Anterior cingulate cortex (tissue), 58 donors: ENCODE data around the gene ZNF430.
"Not testable (repeated sequence)": the region's sequence is repeated elsewhere in the genome, so short reads cannot be mapped to it uniquely, and the experiment has no call there.

Experiments
- DNase-seq, 58 donors: peaks; one replicate each; lab custom pipeline; 2025; lab: John Stamatoyannopoulos, UW

The ZNF430 gene

DNA sequence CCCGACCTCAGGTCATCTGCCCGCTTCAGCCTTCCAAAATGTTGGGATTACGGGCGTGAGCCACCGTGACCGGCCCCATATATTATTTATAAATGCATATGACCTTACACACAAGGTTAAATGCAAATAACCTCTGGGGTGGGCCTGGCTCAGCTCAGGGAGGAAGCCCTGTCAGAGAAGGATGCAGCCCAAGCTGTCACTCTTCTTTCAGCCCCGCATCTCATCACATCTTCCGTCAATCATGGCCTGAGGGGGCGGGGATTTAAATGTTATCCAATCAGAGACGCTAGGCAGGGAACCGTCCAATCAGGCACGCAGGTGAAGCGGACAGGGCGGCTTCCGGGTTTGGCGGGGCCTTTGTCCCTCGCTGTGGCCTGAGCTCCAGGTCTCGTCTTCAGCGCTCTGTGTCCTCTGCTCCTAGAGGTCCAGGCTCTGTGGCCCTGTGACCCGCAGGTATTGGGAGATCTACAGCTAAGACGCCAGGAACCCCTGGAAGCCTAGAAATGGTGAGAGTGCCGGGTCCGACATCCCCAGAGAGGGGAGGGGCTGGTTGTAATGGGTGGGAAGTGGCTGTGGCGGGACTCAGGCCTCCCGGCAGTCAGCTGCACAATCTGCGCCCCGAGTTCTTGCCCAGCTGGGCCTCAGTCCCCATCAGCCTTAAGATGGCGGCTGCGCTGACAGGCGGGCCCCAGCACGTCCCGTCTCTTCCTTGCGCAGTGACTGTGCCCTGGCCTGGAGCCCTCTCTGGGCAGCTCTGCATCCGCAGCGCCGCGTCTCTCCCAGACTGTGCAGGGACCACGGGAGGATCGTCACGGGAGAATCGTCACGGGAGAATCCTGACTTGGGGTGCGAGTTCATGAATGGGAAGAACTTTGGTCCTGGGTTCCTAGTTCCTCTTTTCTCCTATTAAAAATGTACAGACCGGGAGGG lies at the start of gene ZNF430:
ZNF430 (plus strand) TSS at position 360 of the 930 bp plus-strand sequence; CDS start at position 504, 144 bp downstream.
- peak; percentile 46 to 97 (median 91) for DNase-seq

DNA sequence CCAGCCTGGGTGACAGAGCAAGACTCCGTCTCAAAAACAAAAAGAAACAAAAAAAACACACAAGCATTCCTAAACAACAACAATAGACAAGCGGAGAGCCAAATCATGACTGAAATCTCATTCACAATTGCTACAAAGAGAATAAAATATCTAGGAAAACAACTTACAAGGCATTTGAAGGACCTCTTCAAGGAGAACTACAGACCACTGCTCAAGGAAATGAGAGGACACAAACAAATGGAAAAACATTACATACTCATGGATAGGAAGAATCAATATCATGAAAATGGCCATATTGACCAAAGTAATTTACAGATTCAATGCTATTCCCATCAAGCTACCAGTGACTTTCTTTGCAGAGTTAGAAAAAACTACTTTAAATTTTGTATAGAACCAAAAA lies 27.7 kb upstream of the ZNF430 start:
- not testable (repeated sequence) for DNase-seq

DNA sequence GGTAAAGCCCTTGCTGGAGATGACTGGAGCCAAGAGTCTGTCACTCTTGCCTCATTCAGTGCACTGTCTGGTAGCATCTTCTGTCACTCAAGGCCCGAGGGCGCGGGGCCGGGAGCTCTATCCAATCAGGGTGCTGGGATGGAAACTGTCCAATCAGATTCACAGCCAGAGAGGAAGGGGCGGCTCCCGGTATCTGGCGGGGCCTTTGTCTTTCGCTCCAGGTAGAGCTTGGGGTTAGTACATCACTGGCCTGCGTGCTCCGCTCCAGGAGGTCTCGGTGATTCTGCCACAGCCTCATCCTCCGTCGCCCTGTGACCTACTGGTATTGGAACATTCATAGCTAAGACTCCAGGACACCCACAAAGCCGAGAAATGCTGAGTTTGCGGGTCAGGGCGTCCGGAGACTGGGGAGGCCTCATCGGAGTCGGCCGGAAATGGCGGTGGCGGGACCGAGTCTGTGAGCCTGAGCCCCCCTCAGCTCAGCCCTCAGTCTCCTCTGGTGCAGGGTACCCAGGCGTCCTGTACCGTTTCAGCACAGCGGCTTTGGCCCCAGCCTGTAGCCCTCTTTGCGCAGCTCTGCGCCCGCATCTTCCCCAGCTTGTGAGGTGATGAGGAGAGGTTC lies 20.6 kb upstream of the ZNF430 start:
- peak; percentile 39 to 95 (median 87) for DNase-seq

DNA sequence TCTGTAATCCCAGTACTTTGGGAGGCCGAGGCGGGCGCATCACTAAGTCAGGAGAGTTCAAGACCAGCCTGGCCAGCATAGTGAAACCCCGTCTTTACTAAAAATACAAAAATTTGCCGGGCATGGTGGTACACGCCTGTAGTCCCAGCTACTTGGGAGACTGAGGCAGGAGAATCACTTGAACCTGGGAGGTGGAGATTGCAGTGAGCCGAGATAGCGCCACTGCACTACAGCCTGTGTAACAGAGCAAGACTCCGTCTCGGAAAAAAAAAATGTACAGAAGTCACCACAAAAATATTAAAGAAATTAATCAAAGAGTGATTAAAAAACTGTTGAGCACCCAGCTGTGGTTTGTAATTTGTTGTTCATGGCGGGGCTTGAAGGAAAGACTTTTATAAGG lies 781 bp downstream of the ZNF430 start:
- DNase-seq = peak in 1 of 58 donors; percentile 16

- DNase-seq = no peak
These were observed 2.5 kb downstream of the ZNF430 start for GRCh38 chr19:21022996-21023395.

- no peak for DNase-seq
These were observed 3.4 kb downstream of the ZNF430 start for GRCh38 chr19:21023901-21024300.

- DNase-seq = no peak
These were observed 8.5 kb downstream of the ZNF430 start for GRCh38 chr19:21028969-21029268.

DNA sequence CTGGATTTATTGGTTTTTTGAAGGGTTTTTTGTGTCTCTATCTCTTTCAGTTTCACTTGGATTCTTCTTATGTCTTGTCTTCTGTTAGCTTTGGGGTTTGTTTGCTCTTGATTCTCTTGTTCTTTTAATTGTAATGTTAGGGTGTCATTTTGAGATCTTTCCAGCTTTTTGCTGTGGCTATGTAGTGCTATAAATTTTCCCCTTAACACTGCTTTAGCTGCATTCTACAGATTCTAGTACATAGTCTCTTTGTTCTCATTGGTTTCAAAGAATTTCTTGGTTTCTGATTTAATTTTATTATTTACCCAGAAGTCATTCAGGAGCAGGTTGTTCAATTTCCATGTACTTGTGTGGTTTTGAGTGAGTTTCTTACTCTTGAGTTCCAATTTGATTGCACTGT lies 24.6 kb downstream of the ZNF430 start:
- DNase-seq = no peak

DNA sequence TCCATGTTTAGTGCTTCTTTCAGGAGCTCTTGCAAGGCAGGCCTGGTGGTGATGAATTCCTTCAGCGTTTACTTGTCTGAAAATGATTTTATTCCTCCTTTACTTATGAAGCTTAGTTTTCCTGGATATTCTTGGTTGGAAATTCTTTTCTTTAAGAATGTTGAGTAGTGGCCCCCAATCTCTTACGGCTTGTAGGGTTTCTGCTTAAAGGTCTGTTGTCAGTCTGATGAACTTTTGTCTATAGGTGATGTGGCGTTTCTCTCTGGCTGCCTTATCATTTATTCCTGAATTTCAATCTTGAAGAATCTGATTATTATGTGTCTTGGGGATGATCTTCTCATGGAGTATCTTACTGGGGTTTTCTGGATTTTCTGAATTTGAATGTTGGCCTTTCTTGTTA lies 26.0 kb downstream of the ZNF430 start:
- no peak for DNase-seq

- no peak for DNase-seq
These were observed 27.3 kb downstream of the ZNF430 start for GRCh38 chr19:21047716-21048115.

DNA sequence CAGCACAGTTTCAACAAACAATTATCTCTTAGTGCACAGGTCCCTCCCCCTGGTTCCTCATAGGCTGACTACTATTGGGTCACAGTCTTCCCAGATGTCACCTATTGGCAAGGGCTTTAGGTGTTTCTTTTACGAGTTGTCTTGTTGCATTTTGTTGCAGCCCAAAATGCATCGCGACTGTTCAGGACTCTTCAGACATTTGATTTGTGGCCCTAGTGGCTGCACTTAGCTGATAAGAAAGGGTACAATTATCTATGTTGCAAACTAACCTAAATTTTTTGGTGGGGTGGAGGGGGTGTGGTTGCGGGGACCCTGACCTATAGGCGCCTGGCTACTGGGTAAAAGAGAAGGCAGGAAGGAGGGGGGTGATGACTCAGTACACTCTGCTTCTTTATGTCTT lies 32.4 kb downstream of the ZNF430 start:
- no peak for DNase-seq

- no peak for DNase-seq
These were observed 44.9 kb downstream of the ZNF430 start for GRCh38 chr19:21065336-21065735.

- DNase-seq = peak; percentile 4 to 95 (median 80)
These were observed 61.8 kb downstream of the ZNF430 start, which contains the start of gene ZNF714 for GRCh38 chr19:21082011-21082975. Gene ZNF714, plus strand, starts transcription at chr19:21082203. Its CDS starts 16,066 bp downstream, at chr19:21098269.

- DNase-seq = peak in 1 of 58 donors; percentile 3
These were observed 63.9 kb downstream of the ZNF430 start for GRCh38 chr19:21084343-21084742.

- no peak for DNase-seq
These were observed 67.4 kb downstream of the ZNF430 start for GRCh38 chr19:21087871-21088270.

- DNase-seq = no peak
These were observed 71.7 kb downstream of the ZNF430 start for GRCh38 chr19:21092109-21092508.

- DNase-seq = no peak
These were observed 74.0 kb downstream of the ZNF430 start for GRCh38 chr19:21094347-21095025.

DNA sequence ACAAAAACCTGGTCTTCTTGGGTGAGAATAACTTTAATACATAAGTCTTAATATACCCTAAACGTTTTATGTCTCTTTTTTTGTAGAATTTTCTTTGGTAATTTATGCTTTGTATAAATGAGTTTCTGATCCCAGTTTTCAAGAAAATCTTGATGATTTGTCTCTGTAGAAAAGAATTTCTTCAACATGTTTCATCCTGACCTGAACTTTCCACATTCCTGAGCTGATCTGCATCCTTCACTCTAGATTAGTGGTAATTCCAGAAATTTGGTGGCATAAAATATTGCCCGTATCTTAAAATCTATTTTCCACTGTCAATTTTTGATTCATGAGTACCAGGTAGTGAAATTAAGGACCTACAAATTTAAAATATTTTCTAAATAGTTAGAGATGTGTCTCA lies 77.8 kb downstream of the ZNF430 start:
- DNase-seq = no peak

DNA sequence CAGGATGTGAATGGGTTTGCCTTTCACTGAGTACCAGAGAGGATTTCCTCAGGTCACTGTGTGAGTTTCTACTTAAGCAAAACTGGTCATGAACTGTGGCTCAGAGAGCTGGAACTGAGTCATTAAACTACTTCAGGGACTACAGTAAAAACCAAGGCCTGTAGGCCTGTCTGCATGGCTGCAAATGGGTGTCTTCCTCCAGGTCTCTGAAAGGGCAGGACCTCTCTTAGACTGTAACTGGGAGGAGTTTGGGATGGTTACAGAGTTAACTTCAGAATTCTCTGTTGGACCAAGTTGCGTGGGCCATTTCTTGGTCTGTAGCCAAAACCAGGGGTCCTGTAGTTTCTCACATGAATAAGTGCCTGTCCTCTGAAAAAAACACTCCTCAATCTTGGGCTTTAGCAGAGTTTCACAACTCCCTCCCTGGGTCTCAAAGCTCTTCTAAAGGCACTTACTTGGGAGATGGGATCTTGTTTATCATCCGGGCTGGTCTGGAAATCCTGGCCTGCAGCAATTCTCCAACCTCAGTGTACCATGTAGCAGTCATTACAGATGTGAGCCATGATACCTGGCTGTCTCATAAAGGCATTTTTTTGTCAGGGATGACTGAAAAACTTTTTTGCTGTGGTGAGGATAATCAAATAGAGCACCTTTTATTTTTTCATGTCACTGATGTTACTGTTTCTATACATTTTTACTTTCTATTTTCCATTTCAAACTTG lies 81.2 kb downstream of the ZNF430 start:
- no peak for DNase-seq
